ENCODE measurements around the gene NDST3.

The NDST3 gene

DNA sequence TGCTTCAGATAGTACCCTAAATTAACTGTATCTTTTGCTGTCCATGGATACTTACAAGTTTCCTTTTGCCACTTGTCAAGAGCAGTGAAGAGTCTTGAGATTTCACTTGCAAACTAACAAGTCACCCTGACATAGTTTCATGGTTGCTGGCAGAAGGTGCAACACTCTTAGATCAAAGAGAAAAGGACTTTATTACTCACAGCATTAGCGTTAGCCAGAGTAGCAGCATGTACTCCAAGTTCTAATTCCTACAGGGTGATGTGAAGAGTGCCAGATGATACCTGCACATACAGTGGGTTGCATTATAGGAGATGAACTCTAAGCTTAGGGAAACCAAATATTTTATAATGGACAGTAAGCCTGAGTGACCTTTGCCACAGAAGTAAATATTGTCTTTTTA lies 47.9 kb downstream of the NDST3 start:
- no peak for DNase-seq

DNA sequence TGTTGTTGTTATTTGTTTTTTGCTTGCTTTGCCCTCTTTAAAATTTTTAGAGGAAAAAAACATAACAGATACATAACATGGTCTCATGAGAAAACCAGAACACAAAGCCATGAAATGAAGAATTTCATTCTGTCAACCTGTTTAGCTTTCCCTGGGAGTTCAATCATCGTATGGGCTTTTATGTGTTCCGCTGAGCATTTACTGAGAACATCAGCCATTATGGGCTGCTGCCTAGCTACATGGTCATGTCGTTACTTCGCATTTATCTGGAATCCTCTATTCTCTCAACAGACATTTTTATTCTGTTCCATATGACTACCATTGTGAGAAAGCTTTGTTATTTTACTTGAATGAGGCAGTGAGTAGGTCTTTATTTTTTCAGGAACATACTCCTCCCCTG lies 51.4 kb downstream of the NDST3 start:
- no peak for DNase-seq

GRCh38 chr4:118086344-118086743 lies 52.1 kb downstream of the NDST3 start:
- DNase-seq = no peak

DNA sequence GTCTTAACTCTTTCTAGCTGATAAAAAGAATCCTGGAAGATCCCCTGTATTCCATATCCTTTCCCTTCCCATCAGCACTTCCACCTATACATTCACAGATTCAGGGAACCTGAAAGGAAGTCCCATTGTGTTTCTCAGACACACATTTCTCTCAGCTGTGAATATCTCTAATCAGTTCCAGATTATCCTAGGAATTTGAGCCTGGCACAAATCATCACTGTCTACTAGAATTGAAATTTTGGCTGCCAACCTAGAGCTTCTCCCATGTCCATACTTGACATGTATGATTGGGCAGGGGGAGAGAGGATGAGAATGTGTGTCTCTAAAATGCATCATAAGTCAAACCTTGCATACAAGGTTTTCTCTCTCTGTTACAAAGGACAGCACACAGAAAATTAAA lies 53.1 kb downstream of the NDST3 start:
- DNase-seq = no peak

DNA sequence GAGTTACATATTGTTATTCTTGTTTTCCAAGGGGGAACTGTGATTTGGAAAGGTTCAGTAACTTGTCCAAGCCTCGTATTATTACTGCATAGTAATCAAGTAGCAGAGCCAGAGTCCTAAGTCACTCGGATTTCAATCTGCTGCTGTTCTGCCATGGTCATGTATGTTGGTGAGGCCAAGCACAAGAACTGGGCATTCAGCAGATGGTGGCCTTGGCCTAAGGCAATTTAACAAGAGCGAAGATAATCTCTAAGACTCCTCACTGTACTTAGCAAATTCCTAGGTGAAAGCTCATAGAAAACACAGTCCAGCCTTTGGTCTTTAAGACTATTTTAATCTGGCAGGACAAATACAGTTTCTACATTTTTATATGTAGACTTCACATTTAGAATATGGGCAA lies 64.8 kb downstream of the NDST3 start:
- DNase-seq = no peak

- no peak for DNase-seq
Measured at GRCh38 chr4:118102195-118102594, 67.9 kb downstream of the NDST3 start.

DNA sequence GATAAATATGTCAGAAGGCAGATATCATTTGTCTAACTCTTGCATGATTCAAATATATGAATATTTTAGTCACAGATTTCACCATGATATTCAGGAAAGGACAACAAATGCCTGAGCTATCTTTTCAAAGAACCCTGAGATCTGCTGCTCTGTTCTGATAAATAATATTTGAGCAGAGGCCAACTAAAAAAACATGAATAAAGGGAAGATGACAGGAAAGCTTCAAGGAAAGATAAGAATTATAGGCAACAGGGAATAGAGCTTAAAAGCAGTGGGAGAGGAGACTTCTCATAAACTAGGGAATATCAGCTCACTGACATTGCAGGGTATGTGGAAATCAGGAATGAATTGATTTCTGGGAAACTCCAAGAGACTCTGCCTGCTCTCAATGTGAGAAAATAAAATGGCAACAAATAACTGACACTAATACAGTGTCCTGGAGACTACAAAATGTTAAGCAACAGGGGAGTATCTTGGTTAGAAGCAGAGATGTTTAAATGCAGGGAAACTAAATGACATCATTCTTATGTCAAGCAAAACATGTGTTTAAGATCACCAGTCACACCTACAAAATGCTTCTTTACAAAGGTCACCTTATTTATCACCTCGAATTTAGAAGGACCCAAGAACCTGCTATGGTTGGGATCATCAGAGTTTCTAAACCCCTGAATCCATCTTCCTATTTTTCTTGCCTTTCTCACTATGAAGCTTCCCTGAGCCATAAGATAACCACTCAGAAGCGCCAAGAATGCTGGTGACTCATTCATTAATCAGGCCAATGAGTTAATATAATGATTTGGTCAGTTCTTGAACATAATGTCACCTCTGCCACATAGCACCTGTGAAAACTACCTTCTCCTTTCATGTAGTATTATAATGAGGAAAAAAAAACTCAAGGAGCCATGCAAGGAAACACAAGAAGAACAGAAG lies 78.1 kb downstream of the NDST3 start:
- no peak for DNase-seq

DNA sequence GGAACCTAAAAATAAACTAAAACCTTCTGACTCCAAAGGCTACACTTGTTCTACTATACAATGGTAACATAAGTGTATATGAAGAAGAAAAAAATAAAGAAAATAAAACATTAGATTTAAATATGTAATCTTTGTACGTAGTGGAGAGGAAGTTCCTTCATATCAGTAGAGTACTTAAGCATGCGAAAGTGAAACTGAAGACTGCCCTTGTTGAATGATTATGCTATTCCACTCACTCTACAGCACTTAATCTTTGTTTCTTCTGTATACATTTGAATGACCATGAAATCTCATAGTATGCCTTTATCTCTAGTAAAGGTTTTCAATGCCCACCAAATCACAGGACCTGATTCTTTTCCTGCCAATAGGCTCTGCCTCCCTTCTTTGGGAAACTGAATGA lies 78.9 kb downstream of the NDST3 start:
- no peak for DNase-seq

GRCh38 chr4:118114720-118115119 lies 80.4 kb downstream of the NDST3 start:
- no peak for DNase-seq

- no peak for DNase-seq
Measured at GRCh38 chr4:118120120-118120760, 86.0 kb downstream of the NDST3 start.

DNA sequence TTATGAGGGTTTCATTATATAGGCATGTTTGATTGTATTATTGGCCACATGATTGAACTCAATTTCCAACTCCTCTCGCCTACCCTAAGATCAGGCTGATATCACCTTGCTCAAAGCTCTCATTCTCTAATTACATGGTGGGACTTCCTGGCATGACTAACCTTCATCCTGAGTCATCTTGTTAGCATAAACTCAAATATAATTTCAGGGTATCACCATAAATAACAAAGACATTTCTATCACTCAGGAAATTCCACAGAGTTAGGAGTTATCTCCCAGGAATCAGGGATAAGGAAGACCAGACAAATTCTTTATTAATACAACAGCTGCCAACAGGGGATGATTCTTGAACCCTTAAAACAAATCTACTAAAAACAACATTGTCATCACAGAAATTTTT lies 90.7 kb downstream of the NDST3 start:
- no peak for DNase-seq

- DNase-seq = no peak
Measured at GRCh38 chr4:118139241-118139640, 105.0 kb downstream of the NDST3 start.

DNA sequence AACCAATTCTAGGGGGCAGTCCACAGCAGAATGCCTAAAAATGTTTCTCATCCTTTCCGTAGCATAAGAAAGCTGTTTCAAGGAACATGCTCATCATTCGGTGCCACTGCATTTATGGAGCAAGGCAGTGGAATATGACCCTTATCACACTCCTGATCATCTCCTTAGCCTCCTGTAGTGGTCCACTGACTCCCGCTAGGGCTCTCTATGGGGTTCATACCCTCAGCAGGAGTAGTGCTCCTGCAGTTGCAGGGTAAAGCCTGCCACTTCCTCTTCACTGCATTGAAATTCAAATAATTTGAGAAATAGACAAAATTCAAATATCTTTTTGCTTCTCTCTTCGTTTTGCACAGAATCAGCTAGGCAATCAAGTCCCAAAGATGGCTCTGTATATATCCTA lies 107.0 kb downstream of the NDST3 start:
- DNase-seq = no peak

DNA sequence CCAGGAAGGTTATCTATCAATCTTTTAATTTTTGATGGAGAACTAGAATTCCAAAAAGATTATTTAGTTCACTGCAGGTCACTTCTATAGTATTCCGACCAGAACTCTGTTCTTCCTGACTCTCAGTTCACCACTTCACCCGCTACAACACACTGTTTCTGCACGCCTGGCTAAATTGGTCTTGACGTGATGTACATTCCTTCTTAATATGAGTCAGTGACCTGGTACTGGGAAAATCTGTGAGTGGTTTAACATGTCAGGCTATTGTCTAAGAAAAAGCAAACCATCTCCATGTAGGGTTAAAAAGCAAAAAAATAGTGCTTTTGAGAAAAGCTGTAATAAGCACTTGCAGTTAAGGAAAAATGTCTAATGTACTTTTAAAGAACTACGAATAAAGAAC lies 120.4 kb downstream of the NDST3 start:
- DNase-seq = no peak

- DNase-seq = no peak
Measured at GRCh38 chr4:118155516-118155915, 121.2 kb downstream of the NDST3 start.

DNA sequence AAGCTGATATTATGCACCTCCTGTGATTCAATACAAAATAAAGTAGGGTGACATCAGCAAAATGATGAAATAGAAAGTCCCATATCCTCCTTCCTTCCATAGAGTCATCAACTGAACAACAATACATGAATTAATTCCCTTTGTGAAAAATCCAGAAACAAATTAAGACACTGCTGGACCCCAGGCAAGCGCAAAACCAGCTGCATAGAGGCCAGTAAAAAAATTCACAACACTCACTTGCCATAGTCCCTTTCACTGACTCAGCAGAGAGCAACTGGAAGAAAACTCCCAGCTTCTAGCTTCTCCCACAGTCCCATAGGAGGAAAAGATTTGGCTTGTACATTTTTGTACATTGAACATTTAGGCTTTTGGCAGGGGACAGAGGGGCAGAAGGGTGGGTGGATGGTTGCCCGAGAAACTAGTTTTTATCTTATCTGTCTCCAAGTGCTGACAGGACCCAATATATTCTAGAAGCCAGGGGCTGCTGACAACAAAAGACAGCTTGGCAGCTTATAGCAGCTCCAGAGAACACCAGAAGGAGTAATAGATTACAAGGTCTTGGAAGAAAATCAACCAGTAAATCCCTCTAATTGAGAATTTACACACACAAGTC lies 124.6 kb downstream of the NDST3 start:
- no peak for DNase-seq

- no peak for DNase-seq
Measured at GRCh38 chr4:118167306-118167705, 133.0 kb downstream of the NDST3 start.

- no peak for DNase-seq
Measured at GRCh38 chr4:118171381-118171780, 137.1 kb downstream of the NDST3 start.

GRCh38 chr4:118173126-118173525 lies 138.8 kb downstream of the NDST3 start:
- no peak for DNase-seq

DNA sequence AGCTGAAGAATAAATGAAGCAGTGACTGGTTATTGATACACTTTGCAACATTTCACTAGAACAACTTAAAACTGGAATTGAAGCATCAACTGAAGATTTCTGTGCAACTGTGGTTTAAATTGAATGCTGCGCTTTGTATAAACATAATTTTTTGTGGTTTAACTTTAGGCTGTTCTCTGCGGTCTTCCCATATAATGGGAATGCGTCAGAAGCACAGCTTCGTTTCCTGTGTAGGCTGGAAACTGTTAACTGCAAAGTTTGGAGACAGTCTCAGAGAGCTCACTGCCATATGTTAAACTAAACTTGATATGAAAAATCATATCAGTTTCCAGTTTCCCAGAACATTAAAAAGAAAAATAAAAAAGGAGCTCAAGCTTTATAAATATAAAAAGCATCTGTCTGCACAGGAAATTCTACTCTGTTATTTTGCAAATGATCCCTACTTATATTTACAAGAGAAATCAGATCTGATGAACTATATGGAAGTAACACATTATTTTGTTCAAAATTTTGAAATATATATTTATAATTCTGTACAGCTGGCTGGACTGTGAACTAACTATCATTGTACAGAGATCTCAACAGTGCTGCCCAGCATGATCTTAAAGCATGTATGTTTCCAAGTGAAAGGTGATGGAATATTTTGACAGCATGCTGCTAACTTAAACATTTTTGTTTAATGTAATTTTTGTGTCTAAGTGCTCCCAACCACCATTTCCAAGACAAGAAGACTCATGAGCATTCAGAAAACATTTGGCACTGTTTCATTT lies 139.9 kb downstream of the NDST3 start:
- no peak for DNase-seq

- DNase-seq = no peak
Measured at GRCh38 chr4:118175506-118175905, 141.2 kb downstream of the NDST3 start.

DNA sequence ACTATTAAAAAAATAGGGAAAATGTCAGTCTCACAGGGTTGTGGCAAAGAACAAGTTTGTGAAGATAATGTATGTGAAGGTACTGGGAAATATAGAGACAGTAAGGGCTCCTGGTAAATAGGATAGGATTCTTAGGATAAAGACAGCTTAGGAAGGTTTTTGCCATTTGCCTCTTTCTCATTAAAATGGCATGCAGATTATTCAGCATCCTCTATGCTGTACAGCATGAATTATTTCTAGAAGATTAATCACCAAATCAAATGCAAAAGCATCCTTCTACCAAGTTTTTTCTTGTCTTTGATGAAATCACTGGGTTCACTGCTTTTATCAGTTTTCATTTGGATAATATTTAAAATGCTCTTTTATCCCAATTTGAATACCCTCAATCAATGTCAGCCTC lies 142.8 kb downstream of the NDST3 start:
- DNase-seq = no peak

DNA sequence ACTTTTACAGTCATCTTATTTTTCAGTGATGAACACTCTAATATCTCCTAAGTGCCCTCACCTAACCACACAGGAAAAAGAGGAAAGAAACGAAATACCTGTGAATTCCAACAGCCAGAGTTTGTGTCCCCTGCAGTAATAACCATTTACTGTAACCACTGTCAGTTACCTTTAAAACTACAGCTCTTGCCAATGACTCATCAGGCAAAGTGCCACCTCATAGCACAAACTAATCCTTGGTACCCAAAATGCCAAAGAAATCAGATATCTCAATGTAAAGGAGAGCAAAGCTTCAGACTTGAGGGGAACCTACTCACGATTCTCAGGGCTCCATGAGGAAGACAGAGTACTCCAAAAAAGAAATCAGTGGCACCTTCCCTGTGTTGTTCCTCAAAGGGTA lies 146.5 kb downstream of the NDST3 start:
- DNase-seq = no peak
